ENCODE measurements around the gene DYNLL1.
"Not testable (repeated sequence)": the region's sequence is repeated elsewhere in the genome, so short reads cannot be mapped to it uniquely, and the experiment has no call there.

The DYNLL1 gene

GRCh38 chr12:120474616-120474960 is 21.3 kb upstream of the DYNLL1 start:
- DNase-seq (ENCODE audit: low read depth): no peak

- no peak for DNase-seq (ENCODE audit: low read depth)
Measured at GRCh38 chr12:120475643-120476042, 20.3 kb upstream of the DYNLL1 start.

- DNase-seq (ENCODE audit: low read depth): no peak
Measured at GRCh38 chr12:120479458-120479857, 16.5 kb upstream of the DYNLL1 start.

- DNase-seq (ENCODE audit: low read depth): no peak
Measured at GRCh38 chr12:120480211-120480610, 15.7 kb upstream of the DYNLL1 start.

GRCh38 chr12:120481022-120481767 is 14.7 kb upstream of the DYNLL1 start:
- no peak for DNase-seq (ENCODE audit: low read depth)

GRCh38 chr12:120483621-120484020 is 12.3 kb upstream of the DYNLL1 start:
- DNase-seq (ENCODE audit: low read depth): no peak

- DNase-seq (ENCODE audit: low read depth): no peak
Measured at GRCh38 chr12:120485961-120486881, 9.7 kb upstream of the DYNLL1 start.

GRCh38 chr12:120487552-120487951 is 8.4 kb upstream of the DYNLL1 start:
- not testable (repeated sequence) for DNase-seq (ENCODE audit: low read depth)

- DNase-seq (ENCODE audit: low read depth): no peak
Measured at GRCh38 chr12:120488057-120488640, 7.8 kb upstream of the DYNLL1 start.

- no peak for DNase-seq (ENCODE audit: low read depth)
Measured at GRCh38 chr12:120489018-120489417, 6.9 kb upstream of the DYNLL1 start.

- DNase-seq (ENCODE audit: low read depth): no peak
Measured at GRCh38 chr12:120490325-120490724, 5.6 kb upstream of the DYNLL1 start.

- DNase-seq (ENCODE audit: low read depth): no peak
Measured at GRCh38 chr12:120490833-120491512, 4.9 kb upstream of the DYNLL1 start.

GRCh38 chr12:120495186-120495730 is 655 bp upstream of the DYNLL1 start:
- DNase-seq (ENCODE audit: low read depth): no peak

- DNase-seq (ENCODE audit: low read depth): peak; percentile 33
Measured at GRCh38 chr12:120496413-120497340, 764 bp downstream of the DYNLL1 start.

GRCh38 chr12:120497524-120498150 is 1.7 kb downstream of the DYNLL1 start:
- DNase-seq (ENCODE audit: low read depth): no peak

GRCh38 chr12:120498870-120499515 is 3.1 kb downstream of the DYNLL1 start:
- no peak for DNase-seq (ENCODE audit: low read depth)

GRCh38 chr12:120500581-120500980 is 4.7 kb downstream of the DYNLL1 start:
- no peak for DNase-seq (ENCODE audit: low read depth)

GRCh38 chr12:120504587-120504986 is 8.7 kb downstream of the DYNLL1 start:
- no peak for DNase-seq (ENCODE audit: low read depth)

- no peak for DNase-seq (ENCODE audit: low read depth)
Measured at GRCh38 chr12:120508537-120508936, 12.6 kb downstream of the DYNLL1 start.

- DNase-seq (ENCODE audit: low read depth): no peak
Measured at GRCh38 chr12:120514002-120514401, 18.1 kb downstream of the DYNLL1 start.
